Mesothelial cell of epicardium (in vitro differentiated cells): ENCODE measurements around the gene CMTM2. TPM values are rescaled to one million over a fixed set of nuclear protein-coding genes. Genes with fewer than 3 reads are reported as not detected.
A peak's percentile ranks its signal among the peaks of the same experiment; 100 is the strongest.

Experiments
- DNase-seq, 2 experiments: peaks; one replicate each; pipeline ENCODE4 v3.0.0; 2021; ENCODE audit warnings: low spot score in 2 of 2; ENCODE audit not compliant: unreplicated experiment in 2 of 2
- H3K27ac Mint-ChIP-seq: 2 replicates; pipeline ENCODE4 v1.8.0; 2021; ENCODE audit warnings: mixed read lengths
- H3K27me3 Mint-ChIP-seq: 2 replicates; pipeline ENCODE4 v1.8.0; 2021; ENCODE audit warnings: low read depth, mixed read lengths
- H3K36me3 Mint-ChIP-seq: 2 replicates; pipeline ENCODE4 v1.8.0; 2021; ENCODE audit warnings: mixed read lengths
- H3K4me1 Mint-ChIP-seq: 2 replicates; pipeline ENCODE4 v1.8.0; 2021; ENCODE audit warnings: mixed read lengths
- H3K4me3 Mint-ChIP-seq: 2 replicates; pipeline ENCODE4 v1.8.0; 2021; ENCODE audit warnings: mild to moderate bottlenecking, moderate library complexity, mixed read lengths
- H3K9me3 Mint-ChIP-seq: 2 replicates; pipeline ENCODE4 v1.8.0; 2021; ENCODE audit warnings: mixed read lengths
- total RNA-seq: library from RNA; stranded (reverse); gene quantifications from 3 replicates; pipeline ENCODE4 v1.2.1, GENCODE V29; 2021
- TF ChIP-seq, protein P1 (sequence below): fragments of 200-600 bp; sonication (generic); IDR thresholded peaks from one replicate; pipeline ENCODE4 v1.5.0; 2021; ENCODE audit warnings: antibody characterized with exemption; ENCODE audit not compliant: unreplicated experiment

The CMTM2 gene
- total RNA-seq, 1 donor from 2014 or later: 0.51 TPM

DNA sequence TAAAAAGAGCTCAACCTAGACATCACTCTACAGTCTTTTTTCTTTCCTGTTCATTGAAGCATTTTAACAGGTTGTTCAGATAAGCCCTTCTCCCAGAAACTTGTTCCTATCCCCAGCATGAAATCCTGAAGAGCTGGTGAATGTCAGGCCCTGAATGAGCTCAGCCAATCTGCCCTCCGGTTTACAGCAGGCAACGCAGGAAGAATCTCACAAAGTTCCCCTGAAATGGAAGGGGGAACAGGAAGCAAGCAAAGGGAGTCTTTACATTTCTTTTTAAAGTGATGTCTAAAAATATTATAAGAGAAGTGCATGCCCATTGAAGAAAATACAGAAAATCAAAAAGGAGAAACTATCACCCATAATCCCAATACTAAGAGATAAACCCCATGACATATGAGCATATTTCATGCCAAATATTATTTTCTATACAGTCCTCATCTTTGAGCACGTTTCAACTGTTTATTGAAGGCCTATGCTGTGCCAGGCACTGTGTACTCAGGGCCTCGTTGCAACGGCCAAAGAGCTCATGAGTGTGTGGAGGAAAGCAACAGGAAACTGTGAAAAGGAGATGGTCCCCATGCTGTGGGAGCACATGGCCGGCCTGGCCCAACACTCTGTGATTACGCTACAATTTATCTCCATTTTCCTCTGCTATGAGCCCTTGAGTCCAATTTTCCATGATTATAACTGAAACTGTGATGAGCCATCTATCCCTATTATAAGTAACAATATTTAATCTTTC lies 35.1 kb upstream of the CMTM2 start:
- TF ChIP-seq, protein P1, sequence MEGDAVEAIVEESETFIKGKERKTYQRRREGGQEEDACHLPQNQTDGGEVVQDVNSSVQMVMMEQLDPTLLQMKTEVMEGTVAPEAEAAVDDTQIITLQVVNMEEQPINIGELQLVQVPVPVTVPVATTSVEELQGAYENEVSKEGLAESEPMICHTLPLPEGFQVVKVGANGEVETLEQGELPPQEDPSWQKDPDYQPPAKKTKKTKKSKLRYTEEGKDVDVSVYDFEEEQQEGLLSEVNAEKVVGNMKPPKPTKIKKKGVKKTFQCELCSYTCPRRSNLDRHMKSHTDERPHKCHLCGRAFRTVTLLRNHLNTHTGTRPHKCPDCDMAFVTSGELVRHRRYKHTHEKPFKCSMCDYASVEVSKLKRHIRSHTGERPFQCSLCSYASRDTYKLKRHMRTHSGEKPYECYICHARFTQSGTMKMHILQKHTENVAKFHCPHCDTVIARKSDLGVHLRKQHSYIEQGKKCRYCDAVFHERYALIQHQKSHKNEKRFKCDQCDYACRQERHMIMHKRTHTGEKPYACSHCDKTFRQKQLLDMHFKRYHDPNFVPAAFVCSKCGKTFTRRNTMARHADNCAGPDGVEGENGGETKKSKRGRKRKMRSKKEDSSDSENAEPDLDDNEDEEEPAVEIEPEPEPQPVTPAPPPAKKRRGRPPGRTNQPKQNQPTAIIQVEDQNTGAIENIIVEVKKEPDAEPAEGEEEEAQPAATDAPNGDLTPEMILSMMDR: no peak
- no peak overlapping the region for H3K27ac Mint-ChIP-seq
- H3K36me3 Mint-ChIP-seq: peaks cover 16% of the 10 kb centered on the region
- no peaks in the 10 kb centered on the region for H3K27me3 Mint-ChIP-seq
- no peak for DNase-seq
- peaks cover 19% of the 10 kb centered on the region for H3K4me1 Mint-ChIP-seq
- no peak overlapping the region for H3K4me3 Mint-ChIP-seq
- H3K9me3 Mint-ChIP-seq: no peaks in the 10 kb centered on the region

DNA sequence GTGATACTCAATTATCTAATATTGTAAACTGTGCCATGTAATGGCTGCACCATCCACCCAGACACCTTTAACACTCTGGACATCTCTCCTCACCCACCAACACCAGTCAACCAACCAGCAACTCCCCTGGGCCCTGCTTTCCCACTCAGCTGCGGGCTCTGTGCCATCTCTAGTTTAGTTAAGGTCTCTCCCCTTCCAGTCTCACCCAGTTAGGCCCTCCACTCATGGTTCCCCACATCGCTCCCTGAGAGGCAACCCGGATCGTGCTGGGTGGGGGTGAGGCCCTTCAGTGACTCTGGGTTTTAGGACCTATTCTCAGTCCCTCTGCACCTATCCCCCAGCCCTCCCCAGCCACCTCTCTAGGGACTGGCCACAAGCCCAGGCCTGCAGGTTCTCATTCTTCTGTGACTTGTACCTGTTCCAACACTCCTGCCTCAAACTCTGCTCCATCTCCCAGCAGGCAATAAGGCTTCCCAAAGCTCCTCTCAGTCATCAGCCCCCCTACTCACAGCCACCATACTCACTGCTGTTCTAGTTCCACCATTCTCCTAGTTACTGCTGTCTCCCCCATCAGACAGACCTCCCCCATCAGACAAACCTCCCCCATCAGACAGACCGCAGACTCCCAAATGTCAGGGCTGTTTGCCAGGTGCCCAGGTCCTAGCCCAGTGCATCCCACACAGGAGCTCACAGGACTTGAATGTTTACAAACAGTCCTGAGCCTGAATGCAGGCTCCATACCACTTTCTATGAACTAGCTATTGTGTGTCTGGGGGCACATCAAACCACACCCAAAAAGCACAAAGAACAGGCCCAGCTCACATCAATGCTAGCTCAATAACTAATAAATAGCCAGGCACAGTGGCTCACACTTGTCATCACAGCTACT lies 31.9 kb upstream of the CMTM2 start:
- Mint-ChIP-seq H3K27me3 (peaks cover under 1% of the 10 kb centered on the region), H3K4me3 (no peak overlapping the region), H3K9me3 (no peaks in the 10 kb centered on the region), H3K36me3 (peaks cover 15% of the 10 kb centered on the region), H3K27ac (no peak overlapping the region), H3K4me1 (peaks cover 30% of the 10 kb centered on the region)
- no peak for DNase-seq
- TF ChIP-seq, protein P1: no peak

DNA sequence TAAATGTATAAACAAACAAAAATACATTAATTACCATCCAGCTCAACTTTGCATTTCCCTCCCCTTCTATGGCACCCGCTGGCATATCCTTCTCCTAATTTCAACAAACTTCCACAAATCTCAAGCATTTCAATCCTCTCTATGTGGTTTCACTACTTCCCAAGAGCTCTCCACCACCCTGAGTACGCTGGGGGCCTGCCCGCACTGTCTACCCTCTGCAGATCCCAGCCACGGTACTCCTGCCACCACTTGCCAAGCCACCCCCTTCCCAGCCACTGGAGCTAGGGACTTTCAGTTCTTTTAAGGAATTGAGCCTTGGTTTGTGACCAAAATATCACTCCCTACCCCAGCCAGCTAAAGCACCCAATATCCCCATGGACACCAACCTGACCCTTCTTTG lies 31.2 kb upstream of the CMTM2 start:
- peak overlapping the region; percentile 75 for H3K4me3 Mint-ChIP-seq
- peak overlapping the region; percentile 89 for H3K27ac Mint-ChIP-seq
- peaks cover 37% of the 10 kb centered on the region for H3K4me1 Mint-ChIP-seq
- peaks cover 16% of the 10 kb centered on the region for H3K36me3 Mint-ChIP-seq
- no peaks in the 10 kb centered on the region for H3K9me3 Mint-ChIP-seq
- TF ChIP-seq, protein P1: no peak
- peaks cover 1% of the 10 kb centered on the region for H3K27me3 Mint-ChIP-seq
- DNase-seq: no peak

DNA sequence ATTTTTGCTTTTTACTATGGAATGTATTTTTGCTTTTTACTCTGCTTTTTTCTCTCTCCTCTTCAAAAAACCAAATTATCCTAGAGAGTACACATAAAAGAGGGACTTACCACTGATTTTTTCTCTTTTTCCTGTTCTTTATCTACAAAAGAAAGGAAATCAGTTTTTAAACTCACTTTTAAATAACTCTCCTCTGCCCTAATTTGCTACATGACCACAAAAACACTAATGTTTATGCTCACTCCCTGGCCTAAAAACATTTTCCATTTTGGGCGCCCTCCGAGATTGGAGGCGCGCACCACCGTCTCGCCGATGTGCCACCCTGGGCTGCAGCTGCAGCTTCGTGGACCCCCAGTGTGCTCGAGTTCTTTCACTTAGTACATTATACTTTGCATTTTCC lies 30.4 kb upstream of the CMTM2 start:
- peak overlapping the region; percentile 89 for H3K27ac Mint-ChIP-seq
- peaks cover 45% of the 10 kb centered on the region for H3K4me1 Mint-ChIP-seq
- peak overlapping the region; percentile 75 for H3K4me3 Mint-ChIP-seq

DNA sequence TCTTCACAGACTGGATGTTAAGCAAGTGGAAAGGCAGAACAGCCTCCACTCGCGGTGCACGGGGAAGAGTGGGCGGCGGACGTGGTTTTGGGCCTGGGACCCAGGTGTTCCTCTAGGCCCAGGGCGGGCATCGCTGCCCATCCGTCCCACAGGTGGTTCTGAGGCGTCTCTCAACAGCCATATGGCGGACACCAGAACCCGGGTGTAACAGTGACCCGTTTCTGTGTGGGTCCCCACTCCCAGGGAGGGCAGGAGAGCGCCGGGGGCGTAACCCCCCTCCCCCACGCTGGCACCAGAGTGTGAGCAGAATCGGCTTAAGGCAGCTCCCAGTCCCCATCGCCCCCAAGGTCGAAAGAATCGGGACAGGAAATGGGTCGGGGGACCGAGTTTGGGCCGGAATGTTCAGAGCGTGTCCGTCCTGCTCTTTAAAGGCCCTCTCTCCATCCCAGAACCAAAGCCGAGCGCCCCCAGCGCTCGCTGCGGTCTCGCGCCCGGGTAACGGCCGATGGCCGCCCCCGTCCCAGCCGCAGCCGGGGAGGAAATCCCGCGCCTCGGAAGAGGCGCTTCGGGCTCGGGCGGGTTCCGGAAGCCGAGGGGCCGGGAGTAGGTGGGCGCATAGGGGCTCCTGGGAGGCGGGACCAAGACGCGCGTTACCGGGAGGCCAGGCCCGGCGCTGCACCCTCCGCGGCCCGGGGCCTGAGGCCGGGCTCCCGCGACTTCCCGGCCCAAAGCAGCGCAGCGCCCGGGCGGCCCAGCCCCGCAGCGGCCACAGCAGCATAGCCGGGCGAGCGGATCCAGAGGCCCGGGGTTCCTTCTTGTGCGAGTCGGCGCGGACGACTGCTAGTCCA lies 29.8 kb upstream of the CMTM2 start, which contains the start of gene TK2:
Gene TK2, minus strand, starts transcription at position 839 of the 848 bp plus-strand sequence. Its CDS starts 61 bp downstream, at position 778.
- peaks cover 16% of the 10 kb centered on the region for H3K36me3 Mint-ChIP-seq
- H3K27ac Mint-ChIP-seq: peak within 1 kb of the TSS; percentile 89
- TF ChIP-seq, protein P1: no peak
- DNase-seq: peak; percentile 61 to 76
- no peaks in the 10 kb centered on the region for H3K9me3 Mint-ChIP-seq
- peaks cover 51% of the 10 kb centered on the region for H3K4me1 Mint-ChIP-seq
- H3K27me3 Mint-ChIP-seq: peaks cover 1% of the 10 kb centered on the region
- peak within 1 kb of the TSS; percentile 75 for H3K4me3 Mint-ChIP-seq

More for the DNA sequence above, 30.4 kb upstream of the CMTM2 start:
- Mint-ChIP-seq H3K36me3 (peaks cover 16% of the 10 kb centered on the region), H3K27me3 (peaks cover 1% of the 10 kb centered on the region), H3K9me3 (no peaks in the 10 kb centered on the region)
- no peak for DNase-seq
- TF ChIP-seq, protein P1: no peak
